GM21381 (cell line): ENCODE data around the gene CLCN1.
A peak's percentile ranks its signal among the peaks of the same experiment; 100 is the strongest.

Source experiments
- ATAC-seq: cut with Tn5 transposase; IDR thresholded peaks from one replicate; pipeline ENCODE4 v1.9.1; 2021; ENCODE audit warnings: mild to moderate bottlenecking, moderate library complexity; ENCODE audit not compliant: unreplicated experiment

The CLCN1 gene

GRCh38 chr7:143331179-143331801, 15.4 kb downstream of the CLCN1 start:
- no peak for ATAC-seq

DNA sequence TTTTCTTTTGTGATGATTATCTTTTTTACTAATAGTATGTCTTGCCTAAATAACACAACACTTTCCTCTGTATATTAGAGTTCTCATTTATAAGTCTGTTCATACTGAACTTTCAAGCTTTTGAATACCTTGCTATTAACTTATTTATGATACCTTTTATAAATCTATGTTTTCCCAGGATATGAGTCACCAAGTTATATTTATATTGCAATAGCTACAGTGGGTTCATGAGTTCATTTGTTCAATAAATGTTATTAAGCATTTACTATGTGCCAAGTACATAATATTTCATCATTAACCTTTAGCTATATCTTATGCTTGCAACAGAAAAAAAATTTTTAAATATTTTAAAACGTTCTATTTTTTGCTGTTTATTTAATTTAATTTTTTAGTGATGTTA, 18.3 kb downstream of the CLCN1 start:
- no peak for ATAC-seq

- ATAC-seq = no peak
Observed at GRCh38 chr7:143337216-143337615, 21.3 kb downstream of the CLCN1 start.

DNA sequence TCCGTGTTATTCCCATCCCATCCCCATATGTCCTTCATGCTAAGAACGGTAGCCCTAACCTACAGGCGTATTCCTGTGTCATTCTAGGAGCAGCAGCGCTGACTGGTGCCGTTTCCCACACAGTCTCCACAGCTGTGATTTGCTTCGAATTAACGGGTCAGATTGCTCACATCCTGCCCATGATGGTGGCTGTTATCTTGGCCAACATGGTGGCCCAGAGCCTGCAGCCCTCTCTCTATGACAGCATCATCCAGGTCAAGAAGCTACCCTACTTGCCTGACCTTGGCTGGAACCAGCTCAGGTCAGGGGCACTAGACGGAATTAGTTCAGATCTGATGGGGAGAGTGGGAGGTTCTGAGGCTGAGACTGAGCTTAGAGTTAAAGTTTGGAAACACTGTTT, 25.9 kb downstream of the CLCN1 start:
- ATAC-seq = no peak

DNA sequence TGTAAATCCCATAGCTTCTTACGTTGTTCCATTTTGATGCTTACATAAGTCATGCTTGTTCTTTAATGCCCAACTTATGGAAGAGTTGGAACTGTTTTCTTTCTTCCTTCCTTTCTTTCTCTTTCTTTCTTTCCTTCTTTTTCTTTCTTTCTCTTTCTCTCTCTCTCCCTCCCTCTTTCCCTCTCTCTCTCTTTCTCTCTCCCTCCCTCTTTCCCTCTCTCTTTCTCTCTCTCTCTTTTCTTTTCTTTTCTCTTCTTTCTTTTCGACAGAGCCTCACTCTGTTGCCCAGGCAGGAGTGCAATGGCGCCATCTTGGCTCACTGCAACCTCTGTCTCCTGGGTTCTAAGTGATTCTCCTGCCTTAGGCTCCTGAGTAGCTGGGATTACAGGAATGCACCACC, 27.7 kb downstream of the CLCN1 start:
- ATAC-seq = no peak

GRCh38 chr7:143345428-143345900, 29.6 kb downstream of the CLCN1 start:
- peak; percentile 88 for ATAC-seq

GRCh38 chr7:143346018-143346417, 30.1 kb downstream of the CLCN1 start:
- ATAC-seq = no peak

DNA sequence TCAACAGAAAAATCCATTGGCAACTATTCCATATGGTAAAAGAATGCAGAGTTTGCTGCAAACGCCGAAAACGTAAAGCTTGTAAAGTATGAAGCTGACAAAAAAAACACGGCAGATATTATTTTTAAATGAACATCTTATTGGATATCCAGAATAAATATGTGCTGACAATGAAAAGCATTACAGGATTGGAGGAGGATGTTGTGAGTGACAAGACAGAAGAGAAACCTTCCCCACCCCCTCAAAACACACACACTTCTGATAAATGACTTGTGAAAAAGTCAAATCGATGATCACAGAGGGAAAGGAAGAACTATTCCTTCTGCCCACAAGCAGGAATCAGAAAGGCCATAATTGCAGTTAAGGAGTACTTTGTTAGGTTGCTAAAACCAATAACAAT, 32.0 kb downstream of the CLCN1 start:
- ATAC-seq = no peak

GRCh38 chr7:143351060-143351459, 35.1 kb downstream of the CLCN1 start:
- ATAC-seq = no peak

DNA sequence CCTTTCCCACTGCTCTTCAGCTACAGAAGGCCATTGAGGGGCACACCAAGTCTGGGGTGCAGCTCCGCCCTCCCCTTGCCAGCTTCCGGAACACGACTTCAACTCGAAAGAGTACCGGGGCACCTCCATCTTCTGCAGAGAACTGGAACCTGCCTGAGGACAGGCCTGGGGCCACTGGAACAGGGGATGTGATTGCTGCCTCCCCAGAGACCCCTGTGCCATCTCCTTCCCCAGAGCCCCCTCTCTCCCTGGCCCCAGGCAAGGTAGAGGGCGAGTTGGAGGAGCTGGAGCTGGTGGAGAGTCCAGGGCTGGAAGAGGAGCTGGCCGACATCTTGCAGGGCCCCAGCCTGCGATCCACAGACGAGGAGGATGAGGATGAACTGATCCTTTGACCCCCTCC, 35.7 kb downstream of the CLCN1 start:
- ATAC-seq = no peak

- ATAC-seq = no peak
Observed at GRCh38 chr7:143352531-143353002, 36.7 kb downstream of the CLCN1 start.

DNA sequence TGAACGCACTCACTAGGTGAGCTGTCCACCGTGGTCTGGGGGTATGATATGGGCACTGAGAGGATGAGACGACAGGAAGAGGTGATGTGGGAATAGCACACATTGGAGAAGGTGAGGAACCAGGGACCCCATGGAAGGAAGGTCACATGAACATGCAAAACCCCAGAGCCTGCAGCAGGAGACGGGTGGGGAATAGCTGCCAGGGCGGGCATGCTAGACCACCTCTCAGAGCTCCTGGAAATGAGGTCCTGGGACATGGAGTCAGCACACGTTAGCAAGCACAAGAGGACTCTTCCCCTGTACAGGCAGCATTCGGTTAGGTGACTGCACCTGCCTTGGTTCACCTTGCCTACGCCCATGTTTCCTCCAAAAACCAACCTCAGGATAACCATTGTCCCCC, 38.5 kb downstream of the CLCN1 start:
- ATAC-seq = no peak

- ATAC-seq = no peak
Observed at GRCh38 chr7:143354965-143355364, 39.1 kb downstream of the CLCN1 start.

- ATAC-seq = no peak
Observed at GRCh38 chr7:143355450-143356385, 39.8 kb downstream of the CLCN1 start.

DNA sequence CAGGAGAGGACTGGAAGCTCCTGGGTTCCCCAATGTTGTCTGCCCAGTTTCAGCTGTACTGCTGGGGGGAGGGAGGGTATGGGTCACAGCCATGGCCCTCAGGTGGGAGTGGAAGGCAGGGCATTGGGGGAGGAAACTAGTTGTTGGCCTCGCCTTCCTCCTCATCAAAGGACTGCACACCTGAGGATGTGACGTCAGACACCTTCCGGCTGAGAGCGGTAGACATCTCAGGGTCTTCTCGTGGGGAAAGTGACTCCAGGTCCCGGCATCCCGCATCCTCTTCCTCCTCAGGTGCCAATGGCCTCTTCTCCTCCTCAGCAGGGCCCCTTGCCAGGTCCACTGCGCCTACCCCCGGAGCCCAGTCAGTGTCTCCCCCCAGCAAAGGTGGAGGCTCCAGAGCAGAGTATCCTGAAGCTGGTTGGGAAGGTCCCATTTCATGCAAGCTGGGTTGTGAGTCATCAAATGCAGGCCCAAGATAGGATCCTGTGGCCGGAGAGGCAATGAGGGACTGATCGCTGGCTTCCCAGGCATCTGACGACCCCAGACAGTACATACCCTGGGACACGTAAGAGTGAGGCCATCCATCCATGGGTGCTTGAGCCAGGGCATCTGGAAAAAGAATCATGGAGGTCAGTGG, 40.6 kb downstream of the CLCN1 start:
- ATAC-seq = no peak

DNA sequence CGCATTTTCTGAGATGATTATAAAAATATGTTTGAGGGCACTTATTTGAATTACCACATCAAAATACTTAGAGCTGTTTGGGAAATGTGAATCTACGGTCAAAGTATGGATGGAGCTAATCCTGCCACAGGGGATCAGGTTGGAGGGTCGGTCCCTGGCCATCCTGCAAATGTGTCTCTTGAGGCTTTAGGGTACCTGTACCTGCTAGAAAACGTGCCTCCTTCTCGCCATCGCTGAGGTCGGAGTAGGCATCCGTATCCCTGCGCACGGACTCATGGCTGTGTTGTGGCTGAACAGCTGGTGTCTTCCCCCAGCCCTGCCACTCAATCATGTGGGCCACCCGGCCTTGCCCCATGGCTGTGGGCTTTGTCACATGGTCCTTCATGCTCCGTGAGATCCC, 42.7 kb downstream of the CLCN1 start:
- ATAC-seq = no peak

GRCh38 chr7:143359771-143360353, 44.0 kb downstream of the CLCN1 start:
- no peak for ATAC-seq

GRCh38 chr7:143360788-143361551, 45.1 kb downstream of the CLCN1 start:
- ATAC-seq = no peak

- ATAC-seq = no peak
Observed at GRCh38 chr7:143361552-143362130, 45.7 kb downstream of the CLCN1 start.
